D721Med (cell line): ENCODE results near the gene HS3ST6.

Source experiments
- DNase-seq: peaks from one replicate; pipeline ENCODE4 v3.0.0; 2011; ENCODE audit warnings: low spot score; ENCODE audit not compliant: insufficient read length
- FAIRE-seq: peaks from 2 replicates; lab custom pipeline; 2011; peaks lifted over from hg19 to GRCh38; lab: Jason Lieb, UNC
- CTCF ChIP-seq: IDR thresholded peaks from 2 replicates; pipeline ENCODE4 v1.5.1; 2012; ENCODE audit warnings: mild to moderate bottlenecking, control low read depth; ENCODE audit not compliant: insufficient read depth; ENCODE audit errors: missing control alignments

Gene HS3ST6

GRCh38 chr16:1938316-1938715, 20.1 kb upstream of the HS3ST6 start:
- DNase-seq, result no peak
- FAIRE-seq, result no peak
- no peak for TF ChIP-seq CTCF

GRCh38 chr16:1936945-1937479, 18.8 kb upstream of the HS3ST6 start:
- no peak for DNase-seq
- TF ChIP-seq CTCF, result no peak
- no peak for FAIRE-seq

GRCh38 chr16:1933097-1933661, 15.0 kb upstream of the HS3ST6 start:
- DNase-seq (no peak), FAIRE-seq (no peak)
- TF ChIP-seq CTCF, result no peak

GRCh38 chr16:1932050-1933028, 14.1 kb upstream of the HS3ST6 start:
- TF ChIP-seq CTCF, result no peak
- no peak for FAIRE-seq

GRCh38 chr16:1930338-1930720, 12.1 kb upstream of the HS3ST6 start:
- DNase-seq (no peak), FAIRE-seq (no peak)
- no peak for TF ChIP-seq CTCF

More at GRCh38 chr16:1932050-1933028, 14.1 kb upstream of the HS3ST6 start:
- DNase-seq, result no peak

- DNase-seq (peak; percentile 83), FAIRE-seq (no peak)
- TF ChIP-seq CTCF, result peak; percentile 81
Observed at GRCh38 chr16:1929578-1930337, 11.5 kb upstream of the HS3ST6 start.
